GM13976 (cell line): ENCODE results near the gene GADD45B.
A peak's percentile ranks its signal among the peaks of the same experiment; 100 is the strongest.
"Not testable (repeated sequence)": the region's sequence is repeated elsewhere in the genome, so short reads cannot be mapped to it uniquely, and the experiment has no call there.

Experiments
- DNase-seq: peaks from one replicate; pipeline ENCODE4 v3.0.0; 2012; ENCODE audit warnings: low spot score
- in situ Hi-C: fragments of 300-500 bp; cut with MboI; formaldehyde crosslinking; loops from one replicate; pipeline ENCODE4 v1.12.0; 2022; ENCODE audit warnings: low sequenced_read_pairs, mixed read lengths, inconsistent platforms; ENCODE audit not compliant: unreplicated experiment
- TF ChIP-seq, protein P1 (sequence below): IDR thresholded peaks from 2 replicates; pipeline ENCODE4 v1.5.1; 2012; ENCODE audit warnings: borderline replicate concordance, mild to moderate bottlenecking; ENCODE audit not compliant: insufficient read depth; ENCODE audit errors: extremely low read depth, missing control alignments, control extremely low read depth

The GADD45B gene

DNA sequence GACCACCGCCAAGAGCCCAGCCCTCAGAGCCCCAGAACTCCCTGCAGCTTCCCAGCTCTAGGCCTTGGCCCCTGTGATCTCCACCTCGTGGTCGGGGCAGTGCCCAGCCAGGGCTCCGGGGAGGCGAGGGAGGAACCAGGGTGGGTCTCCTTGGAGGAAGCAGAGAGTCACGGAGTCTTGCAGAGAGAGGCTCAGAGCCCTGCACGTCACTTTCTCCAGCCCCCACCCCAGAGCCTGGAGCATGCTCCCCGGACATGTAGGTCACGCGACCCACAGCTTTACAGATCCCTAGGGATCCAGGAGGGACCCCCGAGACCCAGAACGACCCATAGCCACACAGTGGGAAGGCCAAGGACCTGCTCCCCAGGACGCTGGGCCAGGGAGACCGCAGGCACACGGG is 11.9 kb downstream of the GADD45B start:
- DNase-seq = peak; percentile 36
- in situ Hi-C loops = no loop called here
- TF ChIP-seq, protein P1, sequence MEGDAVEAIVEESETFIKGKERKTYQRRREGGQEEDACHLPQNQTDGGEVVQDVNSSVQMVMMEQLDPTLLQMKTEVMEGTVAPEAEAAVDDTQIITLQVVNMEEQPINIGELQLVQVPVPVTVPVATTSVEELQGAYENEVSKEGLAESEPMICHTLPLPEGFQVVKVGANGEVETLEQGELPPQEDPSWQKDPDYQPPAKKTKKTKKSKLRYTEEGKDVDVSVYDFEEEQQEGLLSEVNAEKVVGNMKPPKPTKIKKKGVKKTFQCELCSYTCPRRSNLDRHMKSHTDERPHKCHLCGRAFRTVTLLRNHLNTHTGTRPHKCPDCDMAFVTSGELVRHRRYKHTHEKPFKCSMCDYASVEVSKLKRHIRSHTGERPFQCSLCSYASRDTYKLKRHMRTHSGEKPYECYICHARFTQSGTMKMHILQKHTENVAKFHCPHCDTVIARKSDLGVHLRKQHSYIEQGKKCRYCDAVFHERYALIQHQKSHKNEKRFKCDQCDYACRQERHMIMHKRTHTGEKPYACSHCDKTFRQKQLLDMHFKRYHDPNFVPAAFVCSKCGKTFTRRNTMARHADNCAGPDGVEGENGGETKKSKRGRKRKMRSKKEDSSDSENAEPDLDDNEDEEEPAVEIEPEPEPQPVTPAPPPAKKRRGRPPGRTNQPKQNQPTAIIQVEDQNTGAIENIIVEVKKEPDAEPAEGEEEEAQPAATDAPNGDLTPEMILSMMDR = no peak

DNA sequence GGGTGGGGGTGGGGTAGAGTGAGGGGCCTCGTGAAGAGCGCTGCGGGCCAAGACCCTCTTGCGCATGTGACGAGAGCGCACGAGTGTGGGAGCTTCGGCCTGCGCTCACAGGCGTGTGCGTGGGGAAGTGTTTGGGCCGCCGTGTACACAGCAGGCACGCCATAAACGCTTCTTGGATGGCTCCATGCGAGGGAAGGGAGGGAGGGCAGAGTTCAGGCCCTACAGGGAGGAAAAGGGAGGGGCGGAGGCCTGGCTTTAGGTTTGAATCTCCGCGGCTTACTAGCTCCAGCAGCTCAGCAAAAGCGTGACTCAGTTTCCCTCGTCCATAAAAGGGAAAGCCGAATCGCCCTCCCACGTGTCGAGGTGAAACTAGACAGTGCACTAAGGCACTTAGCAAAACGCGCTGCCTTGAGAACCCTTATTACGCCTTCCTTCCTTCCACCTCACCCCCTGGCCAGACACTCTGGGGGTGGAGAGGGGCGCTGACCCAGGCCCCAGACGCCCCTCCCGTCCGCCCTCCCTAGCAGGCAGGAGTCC is 12.5 kb downstream of the GADD45B start:
- peak; percentile 49 for DNase-seq
- TF ChIP-seq, protein P1 = no peak
- in situ Hi-C loops = no loop called here

DNA sequence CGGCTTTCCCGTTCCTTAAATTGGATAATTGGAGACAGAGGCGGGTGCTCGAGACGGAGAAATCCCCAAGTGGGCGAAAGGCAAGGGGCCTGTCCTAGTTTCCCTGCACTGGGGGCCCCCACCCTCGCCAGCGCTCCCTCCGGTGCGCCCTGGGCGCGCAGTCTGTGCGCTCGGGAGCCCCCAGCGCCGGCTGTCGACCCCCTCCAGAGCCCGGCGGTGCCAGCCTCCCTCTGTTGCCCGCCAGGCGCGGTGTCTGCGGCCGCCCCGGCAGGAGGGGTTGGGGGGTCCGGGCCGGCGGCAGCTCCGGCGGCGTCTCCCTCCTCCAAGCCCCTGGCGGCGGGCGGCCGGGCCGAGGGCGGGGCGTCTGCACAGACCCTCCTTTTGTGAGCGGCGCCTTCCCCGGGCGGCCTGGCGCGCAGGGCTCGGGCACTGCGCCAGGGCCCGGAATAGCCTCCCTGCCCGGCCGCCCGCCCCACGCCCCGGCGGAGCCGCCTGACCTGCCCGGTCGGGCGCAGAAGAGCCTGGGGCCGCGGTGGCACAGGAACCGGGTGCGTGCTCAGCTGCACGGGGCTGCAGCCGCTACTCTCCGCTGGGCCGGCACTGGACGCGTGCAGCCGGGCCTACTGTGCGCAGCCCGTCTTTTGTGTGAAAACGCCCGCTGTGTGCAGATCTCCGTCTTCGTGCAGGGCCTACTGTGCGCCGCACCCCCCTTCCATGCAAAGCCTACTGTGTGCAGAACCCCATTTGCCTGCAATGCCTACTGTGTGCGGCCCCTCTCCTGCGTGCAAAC is 13.2 kb downstream of the GADD45B start:
- peak; percentile 59 for DNase-seq
- TF ChIP-seq, protein P1 = no peak
- in situ Hi-C loops = no loop called here

DNA sequence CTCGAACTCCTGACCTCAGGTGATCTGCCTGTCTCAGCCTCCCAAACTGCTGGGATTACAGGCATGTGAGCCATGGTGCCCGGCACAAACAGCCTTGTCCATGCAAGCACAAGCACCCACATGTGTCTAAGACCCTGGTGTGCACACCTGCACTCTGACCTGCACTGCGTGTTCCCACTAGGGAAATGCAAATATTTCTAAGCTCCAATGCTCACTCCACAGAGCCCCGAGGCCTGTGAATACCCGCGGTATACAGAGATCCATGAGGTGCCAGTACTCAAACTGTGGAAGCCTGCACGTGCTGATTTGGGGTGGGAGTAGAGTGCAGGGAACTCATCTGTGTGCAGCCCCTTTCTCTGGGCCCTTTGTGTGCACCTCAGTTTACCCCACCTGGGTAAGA is 14.7 kb downstream of the GADD45B start:
- TF ChIP-seq, protein P1 = no peak
- in situ Hi-C loops = no loop called here
- DNase-seq = no peak

DNA sequence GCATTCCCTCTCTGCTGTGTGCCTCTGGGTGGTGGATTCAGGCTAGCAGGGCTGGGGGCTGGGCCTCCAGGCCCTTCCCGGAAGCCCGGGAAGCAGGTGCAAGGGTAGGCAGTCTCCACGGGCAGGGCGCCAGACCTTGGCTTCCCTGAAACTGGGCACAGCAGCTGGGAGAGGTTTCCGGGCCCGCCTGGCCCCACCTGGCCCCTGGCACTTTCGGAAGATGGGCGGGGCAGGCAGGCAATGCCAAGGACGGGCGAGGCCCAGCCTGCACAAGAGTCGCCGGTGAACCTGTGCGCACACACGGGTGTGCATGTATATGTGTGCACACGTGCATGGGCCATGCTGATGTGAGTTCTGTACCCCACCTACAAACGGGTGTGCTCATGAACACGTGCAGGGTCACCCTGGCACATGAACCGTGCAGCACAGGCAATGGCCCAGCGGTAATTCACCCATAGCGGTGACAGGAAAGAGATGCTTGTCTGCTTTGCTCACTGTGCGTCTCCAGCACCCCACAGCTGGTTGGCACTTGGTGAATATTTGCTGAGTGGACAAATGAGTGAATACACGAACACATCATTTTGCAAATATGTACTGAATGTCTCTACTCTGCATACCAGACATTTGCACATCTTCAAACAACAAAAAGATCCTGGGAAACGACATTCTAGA is 15.3 kb downstream of the GADD45B start:
- TF ChIP-seq, protein P1 = no peak
- in situ Hi-C loops = no loop called here
- no peak for DNase-seq

DNA sequence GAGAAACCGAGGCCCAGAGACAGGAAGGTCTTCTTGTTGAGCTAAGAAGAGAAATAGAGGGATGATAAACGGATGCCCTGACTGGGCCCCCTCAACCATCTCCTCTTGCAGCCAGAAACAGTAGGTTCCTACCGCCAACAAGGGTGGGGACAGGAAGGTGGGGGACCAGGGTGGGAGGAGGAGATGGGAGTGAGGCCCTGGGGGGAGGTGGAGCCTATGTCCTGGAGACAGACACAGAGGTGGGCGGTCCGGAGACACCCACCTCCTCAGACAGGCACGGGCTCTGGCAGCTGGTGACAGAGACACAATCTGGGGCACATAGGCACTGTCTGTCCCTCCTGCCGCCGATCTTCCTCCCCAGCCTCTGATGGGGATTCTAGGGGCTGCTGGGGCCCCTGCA is 16.9 kb downstream of the GADD45B start:
- TF ChIP-seq, protein P1 = no peak
- DNase-seq = no peak
- in situ Hi-C loops = no loop called here

DNA sequence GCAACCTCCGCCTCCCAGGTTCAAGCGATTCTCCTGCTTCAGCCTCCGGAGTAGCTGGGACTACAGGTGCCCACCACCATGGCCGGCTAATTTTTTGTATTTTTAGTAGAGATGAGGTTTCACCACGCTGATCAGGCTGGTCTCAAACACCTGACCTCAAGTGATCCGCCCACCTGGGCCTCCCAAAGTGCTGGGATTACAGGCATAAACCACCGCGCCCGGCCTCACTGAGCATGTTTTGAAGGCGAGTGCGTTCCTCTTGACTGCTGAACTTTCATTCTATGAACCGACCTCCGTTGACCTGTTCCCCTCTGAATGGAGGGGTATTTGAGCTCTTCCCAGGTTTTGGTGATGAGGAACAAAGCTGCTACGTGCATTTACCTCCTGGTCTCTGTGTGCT is 17.5 kb downstream of the GADD45B start:
- in situ Hi-C loops, DNase-seq: not testable (repeated sequence)
